ENCODE measurements around the gene IGDCC3.

The IGDCC3 gene

DNA sequence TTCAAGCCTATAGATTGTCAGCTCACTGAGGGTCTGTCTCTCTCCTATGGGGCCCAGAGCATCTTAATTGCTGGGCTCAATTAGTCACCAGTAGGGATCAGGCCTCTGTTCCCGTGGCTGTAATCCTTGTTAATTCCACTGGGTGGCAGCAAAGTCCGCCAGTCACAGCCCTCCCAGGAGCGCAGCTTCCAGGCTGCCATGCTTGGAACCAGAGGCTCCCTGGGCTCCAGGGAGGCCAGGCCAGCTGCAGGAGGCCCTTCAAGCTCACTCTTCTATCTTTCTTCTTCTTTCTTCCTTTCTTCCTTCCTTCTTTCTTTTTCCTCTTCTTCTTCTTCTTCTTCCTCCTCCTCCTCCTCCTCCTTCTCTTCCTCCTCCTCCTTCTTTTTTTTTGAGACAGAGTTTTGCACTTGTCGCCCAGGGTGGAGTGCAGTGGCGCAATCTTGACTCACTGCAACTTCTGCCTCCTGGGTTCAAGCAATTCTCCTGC lies 58.9 kb downstream of the IGDCC3 start:
- DNase-seq = peak; percentile 90

DNA sequence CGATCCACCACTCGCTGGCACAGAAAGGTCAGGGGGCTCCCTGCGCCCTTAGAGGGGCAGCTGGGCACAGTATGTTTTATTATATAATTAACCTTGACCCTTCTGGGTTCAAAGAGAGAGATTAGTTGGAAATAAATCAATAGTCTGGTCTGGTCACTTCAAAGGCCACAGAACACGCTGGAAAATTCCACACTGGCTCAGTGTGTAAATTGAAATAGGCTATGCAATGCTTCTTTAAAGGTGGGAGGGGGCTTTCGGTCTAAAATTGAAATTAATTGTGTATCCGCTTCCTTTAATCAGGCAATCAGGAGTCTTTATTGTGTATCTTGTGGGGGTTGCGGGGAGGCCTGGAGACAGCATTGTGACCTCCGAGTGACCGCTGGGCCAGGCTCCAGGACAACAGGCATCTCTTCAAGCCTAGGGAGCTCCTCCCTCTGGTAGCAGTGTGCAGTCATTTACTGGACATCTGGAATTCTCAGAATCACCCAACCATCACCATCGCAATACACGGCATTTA lies 65.3 kb downstream of the IGDCC3 start:
- no peak for DNase-seq

DNA sequence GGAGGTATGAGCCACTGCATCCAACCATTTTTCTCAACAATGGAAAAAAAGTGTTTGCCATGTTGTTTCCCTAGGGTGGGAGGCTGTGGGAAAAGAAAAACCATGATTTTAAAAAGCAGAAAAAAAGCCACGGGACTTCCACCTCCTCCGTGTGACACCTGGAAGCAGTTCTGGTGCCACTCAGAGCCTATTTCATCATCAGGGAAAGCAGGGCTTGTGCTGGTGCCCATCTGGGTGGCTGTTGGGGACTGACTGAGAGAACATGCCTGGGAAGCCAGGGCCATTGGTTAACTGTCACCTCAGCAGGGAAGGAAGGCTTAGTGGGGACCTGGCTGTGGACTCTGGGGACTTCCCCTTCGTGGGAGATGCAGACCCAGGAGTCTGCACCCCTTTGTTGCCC lies 66.0 kb downstream of the IGDCC3 start:
- no peak for DNase-seq

DNA sequence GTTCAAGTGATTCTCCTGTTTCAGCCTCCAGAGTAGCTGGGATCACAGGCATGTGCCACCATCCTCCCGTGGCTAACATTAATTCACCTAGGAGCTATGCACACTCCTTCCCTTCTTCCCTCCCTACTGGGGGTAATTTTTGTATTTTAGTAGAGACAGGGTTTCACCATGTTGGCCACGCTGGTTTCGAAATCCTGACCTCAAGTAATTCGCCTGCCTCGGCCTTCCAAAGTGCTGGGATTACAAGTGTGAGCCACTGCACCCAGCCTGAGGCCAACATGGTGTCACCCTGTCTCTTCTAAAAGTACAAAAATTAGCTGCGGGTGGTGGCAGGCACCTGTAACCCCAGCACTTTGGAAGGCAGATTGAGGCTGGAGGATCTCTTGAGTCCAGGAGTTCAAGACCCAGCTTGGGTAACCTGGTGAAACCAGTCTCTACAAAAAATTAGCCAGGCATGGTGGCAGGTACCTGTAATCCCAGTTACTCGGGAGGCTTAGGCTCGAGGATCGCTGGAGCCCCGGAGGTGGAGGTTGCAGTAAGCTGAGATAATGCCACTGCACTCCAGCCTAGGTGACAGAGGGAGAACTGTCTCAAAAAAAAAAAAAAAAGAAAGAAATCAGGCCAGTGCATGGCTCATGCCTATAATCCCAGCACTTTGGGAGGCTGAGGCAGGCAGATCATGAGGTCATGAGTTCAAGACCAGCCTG lies 67.2 kb downstream of the IGDCC3 start:
- no peak for DNase-seq

DNA sequence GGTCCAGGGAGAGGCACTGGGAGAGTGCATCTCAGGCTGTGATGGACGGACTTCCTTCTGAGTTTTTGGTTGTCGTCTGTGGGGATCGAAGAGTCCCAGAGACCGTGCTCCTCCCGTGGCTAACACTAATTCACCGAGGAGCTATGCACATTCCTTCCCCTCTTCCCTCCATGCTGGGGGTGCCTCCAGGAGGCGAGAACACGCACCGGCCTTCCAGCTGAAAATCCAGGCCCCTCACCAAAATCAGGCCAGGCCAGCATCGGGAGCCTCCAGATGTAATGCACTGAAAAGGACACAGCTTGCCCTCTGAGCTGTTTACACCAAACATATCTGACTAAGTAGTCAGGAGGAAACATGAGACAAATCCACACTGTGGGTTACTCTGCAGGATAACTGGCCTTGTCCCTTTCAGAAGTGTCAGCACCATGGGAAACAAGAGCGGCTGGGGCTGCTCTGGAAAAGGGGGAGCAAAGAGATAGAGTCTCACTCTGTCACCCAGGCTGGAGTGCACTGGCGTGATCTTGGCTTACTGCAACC lies 67.9 kb downstream of the IGDCC3 start:
- no peak for DNase-seq

DNA sequence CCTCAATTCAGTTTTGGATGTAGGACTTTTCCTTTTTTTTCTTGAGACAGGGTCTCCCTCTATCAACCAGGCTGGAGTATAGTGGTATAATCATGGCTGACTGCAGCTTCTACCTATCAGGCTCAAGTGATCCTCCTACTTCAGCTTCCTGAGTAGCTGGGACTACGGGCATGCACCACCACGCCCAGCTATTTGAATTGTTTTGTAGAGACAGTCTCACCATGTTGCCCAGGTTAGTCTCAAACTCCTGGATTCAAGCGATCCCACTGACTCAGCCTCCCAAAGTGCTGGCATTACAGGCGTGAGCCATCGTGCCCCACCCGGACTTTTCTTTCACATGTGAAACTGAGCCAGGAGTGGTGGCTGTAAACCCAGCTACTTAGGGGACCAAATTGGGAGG lies 69.8 kb downstream of the IGDCC3 start:
- no peak for DNase-seq

DNA sequence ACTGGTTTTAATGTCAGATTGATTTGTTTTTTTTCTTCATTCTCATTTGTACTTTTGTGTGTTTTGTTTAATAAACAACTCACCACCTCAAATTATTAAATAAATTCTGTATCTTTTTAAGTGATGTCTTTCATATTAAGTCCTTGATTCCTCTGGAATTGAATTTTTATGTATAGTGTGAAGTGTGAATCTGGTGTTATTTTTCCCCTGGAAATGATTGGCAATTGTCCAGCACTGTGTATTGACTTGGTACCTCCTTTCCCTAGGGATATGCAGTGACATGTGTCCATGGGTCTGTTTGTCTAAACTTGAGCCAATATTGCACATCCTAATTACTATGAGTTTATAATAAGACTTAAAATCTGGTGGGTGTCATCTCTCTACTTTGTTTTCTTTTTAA lies 71.3 kb downstream of the IGDCC3 start:
- DNase-seq = no peak

DNA sequence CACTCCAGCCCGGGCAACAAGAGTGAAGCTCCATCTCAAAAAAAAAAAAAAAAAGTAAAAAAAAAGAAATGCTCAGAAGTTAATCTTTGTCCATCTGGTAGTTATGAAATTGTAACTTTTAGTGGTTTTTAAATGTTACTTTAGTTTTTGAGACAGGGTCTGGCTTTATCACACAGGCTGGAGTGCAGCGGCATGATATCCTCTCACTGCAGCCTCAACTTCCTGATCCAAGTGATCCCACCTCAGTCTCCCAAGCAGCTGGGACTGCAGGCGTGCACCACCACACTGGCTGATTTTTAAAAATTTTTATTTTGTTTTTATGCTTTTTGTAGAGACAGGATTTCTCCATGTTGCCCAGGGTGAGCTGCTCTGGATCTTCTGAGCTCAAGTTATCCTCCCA lies 72.0 kb downstream of the IGDCC3 start:
- no peak for DNase-seq

DNA sequence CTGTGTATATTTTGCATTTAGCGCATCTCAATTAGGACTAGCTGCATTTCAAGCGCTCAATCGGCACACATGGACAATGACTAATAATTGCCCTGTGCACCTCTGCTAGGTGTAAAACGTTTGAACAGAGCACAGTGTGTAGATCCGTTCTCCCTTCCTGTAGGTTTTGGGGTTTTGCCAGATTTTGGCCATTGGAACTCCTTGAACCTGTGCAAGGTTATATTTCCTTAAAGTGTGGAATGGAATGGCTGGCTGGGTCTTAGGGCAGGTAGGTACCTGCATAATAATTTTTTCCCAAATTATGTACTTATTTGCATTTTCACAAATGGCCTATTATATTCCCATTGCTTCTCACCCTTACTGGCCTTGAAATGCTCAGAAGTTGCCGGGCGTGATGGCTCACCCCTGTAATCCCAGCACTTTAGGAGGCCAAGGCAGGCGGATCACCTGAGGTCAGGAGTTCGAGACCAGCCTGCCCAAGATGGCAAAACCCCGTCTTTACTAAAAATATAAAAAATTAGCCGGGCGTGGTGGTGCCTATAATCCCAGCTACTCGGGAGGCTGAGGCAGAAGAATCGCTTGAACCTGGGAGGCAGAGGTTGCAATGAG lies 72.5 kb downstream of the IGDCC3 start:
- DNase-seq = peak; percentile 68

DNA sequence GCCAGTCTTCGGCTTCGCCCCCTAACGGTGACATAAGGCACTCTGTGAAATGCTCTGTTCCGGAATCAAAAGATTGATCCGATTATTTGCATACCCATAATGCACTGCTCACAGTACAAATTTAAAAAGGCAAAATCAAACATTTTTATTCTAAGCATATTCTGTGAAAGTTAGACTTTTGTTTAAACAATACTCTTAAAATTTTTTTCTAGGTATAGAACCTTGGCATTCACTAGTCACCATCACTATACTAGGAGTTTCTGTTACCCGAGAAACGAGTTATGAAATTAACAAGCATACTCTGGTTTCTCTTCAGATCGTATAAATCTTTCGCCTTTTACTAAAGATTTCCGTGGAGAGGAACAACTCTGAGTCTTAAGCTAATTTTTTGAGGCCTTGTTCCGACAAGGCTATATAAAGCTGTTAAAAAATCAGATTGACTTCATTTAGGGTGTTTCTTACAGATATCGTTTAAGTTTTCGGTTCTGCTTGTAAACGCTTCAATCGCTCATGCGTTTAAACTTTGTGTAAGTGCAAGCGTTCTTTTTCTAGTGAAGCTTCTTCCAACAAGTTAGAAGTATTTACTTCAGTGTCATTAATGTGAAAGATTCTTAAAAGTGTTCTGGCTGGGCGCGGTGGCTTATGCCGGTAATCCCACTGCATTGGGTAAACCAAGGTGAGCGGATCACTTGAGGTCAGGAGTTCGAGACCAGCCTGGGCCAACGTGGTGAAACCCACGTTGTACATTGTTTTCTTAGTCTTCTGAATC lies 73.2 kb downstream of the IGDCC3 start, which contains the start of gene RNU5B-1:
Gene RNU5B-1 (plus strand): TSS at position 297 of the 769 bp plus-strand sequence.
- DNase-seq = peak; percentile 90

DNA sequence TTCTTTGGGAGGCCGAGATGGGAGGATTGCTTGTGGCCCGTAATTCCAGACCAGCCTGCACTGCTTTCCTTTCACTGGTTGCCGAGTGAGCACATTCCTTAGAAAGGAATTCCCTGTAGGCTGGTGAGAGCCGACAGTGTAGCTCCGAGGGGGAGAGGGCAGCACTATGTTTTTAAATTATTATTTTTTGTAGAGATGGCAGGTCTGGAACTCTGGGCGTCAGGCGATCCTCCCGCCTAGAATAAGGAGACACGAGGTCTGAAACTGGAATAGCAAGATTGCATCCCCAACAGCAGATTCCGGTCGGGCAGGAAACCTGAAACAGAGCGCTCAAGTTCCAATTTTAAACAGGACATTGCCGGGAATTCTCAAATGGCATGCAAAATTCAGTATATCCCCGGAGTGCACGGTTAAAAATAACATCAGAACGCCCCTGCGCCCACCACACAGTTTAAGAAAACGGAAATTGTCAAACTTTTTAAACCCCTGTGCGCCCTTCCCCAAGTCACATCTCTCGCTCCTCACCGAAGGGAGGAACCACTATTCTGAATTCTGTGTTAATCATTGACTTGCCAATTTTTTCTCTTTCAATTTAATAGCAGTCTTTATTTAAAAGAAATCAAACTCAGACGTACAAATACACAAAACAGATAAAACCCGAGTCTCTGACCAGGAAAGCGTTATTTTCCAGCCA lies 74.0 kb downstream of the IGDCC3 start:
- no peak for DNase-seq

DNA sequence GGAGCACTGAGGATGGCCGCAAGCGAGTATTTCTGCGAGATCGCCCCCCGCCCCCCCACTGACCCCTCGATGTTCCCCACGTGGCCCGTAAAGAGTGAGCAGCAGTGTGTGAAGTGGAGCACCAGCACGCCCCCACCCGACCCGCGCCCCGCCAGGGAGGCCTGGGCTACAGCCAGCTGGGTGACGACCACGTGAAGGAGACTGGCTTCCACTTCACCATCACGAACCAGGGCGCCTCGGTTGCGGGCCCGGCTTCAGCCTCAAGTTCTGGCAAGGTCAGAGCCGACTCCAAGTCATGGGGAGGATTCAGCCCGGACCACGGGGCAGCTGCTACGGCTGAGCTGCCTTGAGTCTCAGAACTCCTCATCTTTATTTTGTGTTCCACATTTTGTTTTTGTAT lies 75.7 kb downstream of the IGDCC3 start:
- DNase-seq = no peak

DNA sequence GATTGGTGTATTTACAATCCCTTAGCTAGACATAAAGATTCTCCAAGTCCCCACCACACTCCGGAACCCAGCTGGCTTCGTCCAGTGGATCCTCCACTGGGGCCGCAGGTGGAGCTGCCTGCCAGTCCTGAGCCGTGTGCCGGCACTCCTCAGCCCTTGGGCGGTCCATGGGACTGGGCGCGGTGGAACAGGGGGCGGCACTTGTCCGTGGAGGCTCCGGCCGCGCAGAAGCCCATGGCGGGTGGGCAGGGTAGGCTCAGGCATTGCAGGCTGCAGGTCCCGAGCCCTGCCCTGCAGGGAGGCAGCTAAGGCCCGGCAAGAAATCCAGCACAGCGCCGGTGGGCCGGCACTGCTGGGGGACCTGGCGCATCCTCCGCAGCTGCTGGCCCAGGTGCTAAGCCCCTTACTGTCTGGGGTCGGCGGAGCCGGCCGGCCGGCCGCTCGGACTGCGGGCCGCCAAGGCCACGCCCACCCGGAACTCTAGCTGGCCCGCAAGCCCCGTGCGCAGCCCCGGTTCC lies 76.8 kb downstream of the IGDCC3 start:
- DNase-seq = peak; percentile 65

DNA sequence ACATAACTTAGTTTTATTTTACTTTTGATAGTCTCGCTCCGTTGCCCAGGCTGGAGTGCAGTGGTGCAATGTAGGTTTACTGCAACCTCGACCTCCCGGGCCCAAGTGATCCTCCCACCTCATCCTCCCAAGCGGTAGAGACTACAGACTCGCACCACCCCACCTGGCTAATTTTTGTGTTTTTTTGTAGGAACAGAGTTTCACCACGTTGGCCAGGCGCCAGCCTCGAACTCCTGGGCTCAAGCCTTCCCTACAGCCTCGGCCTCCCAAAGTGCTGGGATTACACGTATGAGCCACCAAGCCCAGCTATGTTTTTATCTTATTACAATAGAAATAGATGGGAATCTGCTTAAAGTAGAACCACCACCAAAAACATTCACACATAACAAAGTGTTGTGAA lies 79.1 kb downstream of the IGDCC3 start:
- DNase-seq = no peak

DNA sequence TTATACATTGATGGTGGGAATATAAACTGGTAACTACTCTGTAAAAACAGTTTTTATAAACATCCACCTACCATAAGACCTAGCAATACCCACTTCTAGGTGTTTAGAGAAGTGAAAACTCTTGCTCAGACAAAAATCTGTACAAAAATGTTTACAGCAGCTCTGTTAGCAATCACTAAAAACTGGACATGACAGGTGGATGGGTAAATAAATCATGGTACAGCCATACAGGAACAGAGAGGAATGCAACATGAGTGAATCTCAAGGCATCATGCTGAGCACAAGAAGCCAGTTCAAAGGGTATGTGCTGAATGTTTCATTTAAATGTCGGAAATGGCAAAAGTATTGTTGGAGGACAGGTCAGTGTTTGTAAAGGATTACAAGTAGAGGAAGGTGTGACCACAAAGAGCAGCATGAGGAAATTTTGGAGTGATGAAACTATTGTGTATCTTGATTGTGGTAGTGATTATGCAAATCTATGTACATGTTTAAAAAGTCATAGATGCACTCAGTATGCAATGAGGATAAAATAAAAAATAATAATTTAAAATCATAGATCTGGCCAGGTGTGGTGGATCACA lies 84.8 kb downstream of the IGDCC3 start:
- no peak for DNase-seq

DNA sequence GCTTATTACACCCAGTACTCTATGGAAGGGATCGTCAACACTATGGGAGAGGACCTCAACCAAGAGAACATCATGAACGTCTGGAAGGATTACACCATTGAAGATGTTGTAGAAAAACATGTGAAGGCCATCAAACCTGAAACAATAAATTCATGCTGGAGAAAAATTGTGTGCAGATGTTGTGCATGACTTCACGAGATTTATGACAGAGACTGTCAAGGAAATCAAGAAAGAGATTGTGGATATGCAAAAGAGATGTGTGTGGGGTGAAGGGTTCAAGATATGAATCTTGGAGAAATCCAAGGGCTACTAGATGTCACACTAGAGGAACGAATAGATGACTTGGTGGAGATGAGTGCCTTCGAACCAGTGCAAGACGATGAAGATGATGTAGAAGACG lies 87.6 kb downstream of the IGDCC3 start:
- no peak for DNase-seq

DNA sequence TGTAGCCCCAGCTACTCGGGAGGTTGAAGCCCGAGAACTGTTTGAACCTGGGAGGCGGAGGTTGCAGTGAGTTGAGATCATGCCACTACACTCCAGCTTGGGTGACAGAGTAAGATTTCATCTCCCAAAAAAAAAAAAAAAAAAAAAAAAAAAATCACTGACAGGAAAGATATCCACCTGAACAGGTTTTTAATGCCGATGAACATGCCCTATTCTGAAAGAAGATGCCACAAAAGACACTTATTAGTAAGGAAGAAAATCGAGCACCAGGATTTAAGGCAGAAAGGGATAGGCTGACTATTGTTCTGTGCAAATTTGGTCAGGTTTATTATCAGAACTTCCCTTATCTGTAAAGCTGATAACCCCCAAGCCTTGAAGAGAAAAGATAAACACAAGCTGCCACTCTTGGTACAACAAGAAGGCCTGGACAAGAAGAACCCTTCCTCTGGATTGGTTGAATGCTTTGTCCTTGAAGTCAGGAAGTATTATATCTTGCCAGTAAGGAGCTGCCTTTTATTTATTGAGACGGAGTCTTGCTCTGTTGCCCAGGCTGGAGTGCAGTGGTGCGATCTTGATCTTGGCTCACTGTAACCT lies 88.4 kb downstream of the IGDCC3 start:
- no peak for DNase-seq

DNA sequence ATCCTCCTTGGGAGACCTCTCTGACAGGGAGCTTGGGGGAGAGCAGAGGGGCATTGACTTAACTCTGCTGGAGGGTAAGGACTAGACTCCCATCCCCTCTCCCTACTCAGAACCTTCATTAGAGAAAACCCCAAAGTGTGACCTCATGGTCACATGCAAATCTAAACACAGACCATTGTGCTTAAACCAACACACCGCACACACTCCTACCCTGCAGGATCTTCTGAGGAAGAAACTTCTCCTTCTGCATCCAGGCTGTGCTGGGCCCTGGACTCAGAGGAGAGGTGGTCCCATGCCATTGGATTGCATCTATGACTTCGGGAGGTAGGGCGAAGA lies 90.3 kb downstream of the IGDCC3 start:
- DNase-seq = no peak

DNA sequence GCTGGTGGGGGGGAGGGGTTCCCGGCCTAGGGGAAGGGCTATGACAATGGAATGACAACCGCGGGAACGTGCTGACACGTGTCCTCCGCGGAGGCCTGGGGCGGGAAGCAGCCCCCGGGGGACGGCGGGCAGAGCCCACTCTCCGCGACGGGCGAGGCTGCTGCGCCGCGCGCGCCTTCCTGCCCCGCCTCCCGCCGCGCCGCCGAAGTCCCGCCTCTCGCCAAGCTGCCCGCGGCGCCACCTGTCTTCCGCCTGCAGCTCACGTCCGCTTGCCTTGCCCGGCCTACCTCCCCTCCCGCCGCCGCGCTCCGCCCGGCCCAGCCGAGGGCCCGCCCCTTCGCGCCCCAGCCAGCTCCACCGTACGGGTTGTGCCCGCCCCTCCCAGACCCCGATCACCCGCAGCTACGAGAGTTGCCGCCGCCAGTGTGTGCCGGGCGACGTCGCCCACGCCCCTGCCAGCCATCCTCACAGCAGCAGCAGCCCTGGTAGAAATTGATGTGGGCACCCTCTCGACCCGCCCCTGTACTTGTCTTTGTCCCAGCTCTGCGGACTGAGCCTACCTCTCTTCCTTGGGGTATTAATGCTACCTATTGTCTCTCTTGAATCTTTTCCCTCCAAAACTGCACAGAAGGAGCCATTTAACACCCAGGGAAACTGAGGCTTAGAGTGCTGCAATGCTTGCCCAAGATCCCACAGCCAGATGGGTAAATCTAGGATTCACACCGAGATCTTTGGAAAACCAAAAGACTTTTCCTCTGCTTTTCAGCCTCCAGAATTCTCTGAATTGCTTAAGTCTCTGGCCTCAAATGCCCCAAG lies 90.9 kb downstream of the IGDCC3 start, which contains the start of gene PARP16:
Gene PARP16 (minus strand): TSS at position 180 of the 816 bp plus-strand sequence. CDS start 457 bp downstream, outside the sequence.
- peak; percentile 97 for DNase-seq

DNA sequence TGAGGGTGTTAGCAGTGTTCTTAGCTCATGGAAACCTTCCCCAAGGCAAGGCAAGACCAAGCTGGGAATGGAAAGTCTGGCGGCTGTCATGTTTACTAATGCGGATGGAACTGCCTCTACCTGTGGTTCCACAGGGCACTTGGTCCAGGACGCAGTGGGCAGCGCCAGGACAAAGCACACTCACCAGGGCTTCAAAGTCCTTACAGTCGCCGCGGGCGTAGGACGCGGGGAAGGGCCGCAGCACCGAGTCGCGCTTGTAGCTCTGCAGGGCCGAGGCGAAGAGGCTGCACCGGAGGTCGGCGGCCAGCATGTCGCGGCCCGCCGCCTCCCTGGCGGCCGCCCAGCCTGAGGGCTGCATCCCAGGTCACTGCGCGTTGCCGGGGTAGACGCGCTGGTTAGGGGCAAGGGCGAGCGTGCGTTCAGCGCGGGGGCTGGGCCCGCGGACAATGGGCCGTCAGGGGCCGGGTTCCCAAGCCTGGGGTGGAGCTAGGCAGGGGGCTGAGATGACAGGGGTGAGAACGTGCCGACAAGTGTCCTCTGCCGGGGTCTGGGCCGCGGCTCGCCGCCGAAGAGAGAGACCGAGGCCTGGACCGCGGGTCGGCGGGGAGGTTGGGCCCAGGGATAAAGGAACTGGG lies 91.6 kb downstream of the IGDCC3 start:
- DNase-seq = no peak
